T47D (cell line): ENCODE measurements around the gene LZTS2.

Source experiments
- DNase-seq, 2 experiments: peaks; one replicate each; pipeline versions ENCODE4 v3.0.0 to v3.0.0-alpha.2; 2011 to 2012; ENCODE audit warnings: low read depth in 1 of 2, low spot score in 1 of 2
- JUND ChIP-seq: IDR thresholded peaks from 2 replicates; pipeline ENCODE4 v1.6.1; 2012; ENCODE audit warnings: low read depth
- in situ Hi-C: cut with HindIII; loops from 2 replicates; pipeline ENCODE4 v1.10.0; 2016; ENCODE audit warnings: low sequenced_read_pairs, low pct_unique_long_range_greater_than_20kb

Gene LZTS2

DNA sequence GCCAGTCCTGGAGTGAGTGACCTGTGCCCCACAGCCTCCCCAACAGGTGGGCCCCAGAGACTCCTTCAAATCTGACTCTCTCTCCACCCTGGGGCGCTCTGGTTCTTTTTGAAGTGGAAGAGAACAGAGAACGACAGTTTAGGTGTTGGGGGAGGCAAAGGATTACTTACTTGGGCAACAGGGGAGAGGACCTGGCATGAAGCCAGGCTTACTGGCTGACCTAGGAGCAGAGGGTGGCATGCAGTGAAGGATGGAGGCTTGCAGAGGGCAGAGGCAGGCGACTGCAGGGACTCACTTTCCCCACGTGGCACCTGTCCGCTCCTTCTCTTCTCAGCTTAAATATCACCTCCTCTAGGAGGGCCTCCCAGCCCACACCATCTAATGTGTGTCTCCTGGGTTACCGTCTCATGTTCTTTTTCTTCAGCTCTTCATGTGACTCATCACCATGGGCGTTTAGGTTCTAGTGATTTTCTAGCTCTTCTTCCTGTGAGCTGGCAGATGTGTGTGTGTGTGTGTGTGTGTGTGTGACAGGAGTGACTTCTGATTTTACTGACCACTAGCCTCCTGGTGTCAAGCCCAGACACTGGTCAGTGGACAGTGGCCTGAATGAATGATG is 15.5 kb downstream of the LZTS2 start:
- no peak for DNase-seq
- in situ Hi-C loops = no loop called here
- no peak for TF ChIP-seq JUND

DNA sequence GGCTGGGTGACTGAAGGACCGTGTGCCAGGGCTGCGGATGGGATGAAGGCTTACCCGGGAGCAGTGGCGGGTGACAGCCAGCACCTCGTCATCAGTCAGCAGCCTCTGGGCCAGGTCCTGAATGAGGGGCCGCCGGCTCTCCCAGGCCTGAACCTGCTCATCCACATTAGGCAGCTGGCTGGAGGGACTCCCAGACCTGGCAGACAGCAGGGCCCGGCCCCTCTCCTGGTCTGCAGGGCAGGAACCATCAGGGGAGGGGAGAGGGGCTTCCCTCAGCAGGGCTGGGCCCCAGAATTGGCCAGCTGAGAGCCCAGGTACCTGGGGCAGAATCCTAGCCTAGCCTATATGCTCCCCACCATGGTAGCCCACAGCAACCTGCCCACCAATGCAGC is 16.0 kb downstream of the LZTS2 start:
- in situ Hi-C loops = no loop called here
- DNase-seq = no peak
- TF ChIP-seq JUND = no peak

DNA sequence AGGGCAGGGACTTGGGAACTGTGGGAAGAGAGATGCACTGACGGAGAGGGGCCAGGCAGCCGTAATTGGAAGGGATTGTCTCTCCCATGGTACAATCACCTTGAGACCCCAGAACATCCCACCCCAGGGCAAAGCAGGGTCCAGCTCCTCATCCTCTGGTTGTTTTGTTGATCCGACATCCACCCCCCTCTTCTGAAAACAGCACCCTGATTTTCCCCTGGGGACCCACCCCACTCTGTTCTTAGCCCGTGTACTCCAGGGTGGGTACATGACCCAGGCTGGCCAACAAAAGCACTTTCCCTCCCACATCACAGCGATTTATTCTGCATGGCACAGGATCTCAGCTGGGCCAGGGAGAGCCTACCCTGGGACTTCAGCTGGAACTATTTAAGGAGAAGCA is 17.2 kb downstream of the LZTS2 start:
- no peak for DNase-seq
- TF ChIP-seq JUND = no peak
- in situ Hi-C loops = no loop called here

DNA sequence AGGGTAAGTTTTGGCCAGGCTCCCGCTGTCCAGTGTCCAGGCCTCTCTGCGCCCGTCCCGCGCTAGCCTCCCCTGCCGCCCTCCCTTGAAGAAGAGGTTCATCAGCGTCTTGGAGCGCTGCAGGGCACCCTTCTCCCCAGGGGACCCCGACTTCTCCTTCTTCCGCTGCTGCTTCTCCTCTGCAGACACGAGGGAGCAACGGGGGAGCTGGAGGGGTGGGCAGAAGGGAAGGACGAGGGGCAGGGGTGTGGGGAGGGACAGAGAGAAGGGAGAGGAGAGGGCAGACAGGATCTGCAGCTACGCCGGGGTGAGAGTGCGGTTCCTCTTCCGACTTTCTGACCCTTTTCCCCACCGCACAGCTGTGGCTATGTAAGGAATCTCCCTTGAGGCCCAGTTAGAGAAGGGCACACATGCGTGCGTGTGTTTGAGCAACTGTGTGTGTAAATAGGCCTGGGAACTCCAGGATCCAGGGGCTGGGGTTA is 18.6 kb downstream of the LZTS2 start:
- no peak for TF ChIP-seq JUND
- peak; percentile 57 to 78 for DNase-seq
- in situ Hi-C loops = no loop called here

DNA sequence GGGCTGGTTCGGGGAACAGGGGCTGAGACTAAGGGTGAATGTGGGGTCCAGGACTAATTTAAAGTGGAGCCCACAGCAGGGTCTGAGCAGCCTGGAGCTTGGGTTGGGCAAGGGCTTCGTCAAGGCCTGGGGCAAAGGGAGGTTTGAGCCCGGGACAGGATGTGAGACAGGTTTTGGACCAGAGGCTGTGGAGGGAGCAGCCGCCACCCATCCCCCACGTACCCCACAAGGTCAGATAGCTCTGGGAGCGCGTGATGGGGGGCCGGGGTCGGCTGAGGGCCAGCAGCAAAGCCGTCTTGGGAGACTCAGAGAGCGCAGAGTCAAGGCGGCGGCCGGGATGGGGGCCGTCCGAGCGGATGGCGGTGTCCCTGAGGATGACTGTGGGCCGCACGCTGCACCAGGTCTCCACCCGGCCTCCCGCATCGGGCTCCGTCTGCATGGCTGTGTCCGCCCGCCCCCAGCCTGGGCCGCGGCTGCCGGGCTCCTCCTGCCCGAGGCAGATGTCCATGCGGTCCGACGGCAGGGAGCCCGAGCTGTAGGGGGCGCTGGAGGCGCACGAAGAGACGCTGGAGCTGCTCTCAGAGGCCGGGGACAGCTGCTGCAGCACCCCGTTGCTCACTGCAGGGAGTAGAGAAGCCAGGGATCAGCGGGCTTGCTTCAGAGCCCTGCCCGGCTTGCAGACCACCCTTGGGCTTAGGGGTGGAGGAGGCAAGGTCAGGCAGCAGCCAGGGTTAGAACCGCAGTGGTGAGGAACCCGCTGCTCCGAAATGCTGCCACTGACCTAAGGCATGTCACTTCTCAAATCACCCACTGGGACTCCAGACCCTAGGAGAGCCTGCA is 19.2 kb downstream of the LZTS2 start:
- peak; percentile 85 to 89 for DNase-seq
- TF ChIP-seq JUND = no peak

GRCh38 chr10:101019440-101019703 is 19.8 kb downstream of the LZTS2 start:
- no peak for TF ChIP-seq JUND
- DNase-seq = no peak
- in situ Hi-C loops = no loop called here

More for the DNA sequence above, 19.2 kb downstream of the LZTS2 start:
- in situ Hi-C loops = no loop called here

DNA sequence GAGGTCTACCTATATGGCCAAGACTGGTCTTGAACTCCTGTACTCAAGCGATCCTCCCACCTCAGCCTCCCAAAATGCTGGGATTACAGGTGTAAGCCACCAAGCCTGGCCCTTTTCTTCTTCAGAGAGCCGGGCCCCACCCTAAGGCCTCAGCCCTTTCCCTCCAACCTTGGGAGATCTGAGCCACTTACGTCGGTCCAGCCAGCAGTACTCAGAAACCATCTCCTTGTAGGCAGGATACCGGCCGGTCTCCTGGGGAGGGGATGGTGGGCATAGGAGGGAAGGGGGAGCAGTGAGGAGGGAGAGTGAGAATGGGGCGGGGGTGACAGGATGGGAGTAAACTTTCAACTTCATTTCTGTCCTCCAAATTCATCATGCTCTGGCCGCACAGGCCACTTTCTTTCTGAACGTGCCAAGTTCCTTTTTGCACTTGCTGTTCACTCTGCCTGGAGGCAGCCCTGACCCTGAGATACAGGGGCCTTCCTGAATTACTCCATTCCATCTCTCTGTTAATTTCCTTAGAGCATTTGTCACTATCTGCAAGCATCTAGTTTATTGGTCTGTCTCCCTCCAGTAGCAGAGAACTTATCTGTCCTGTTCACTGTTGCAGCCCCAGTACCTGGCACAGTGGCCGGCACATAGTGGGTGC is 20.9 kb downstream of the LZTS2 start:
- no peak for DNase-seq
- no peak for TF ChIP-seq JUND
- in situ Hi-C loops = no loop called here

DNA sequence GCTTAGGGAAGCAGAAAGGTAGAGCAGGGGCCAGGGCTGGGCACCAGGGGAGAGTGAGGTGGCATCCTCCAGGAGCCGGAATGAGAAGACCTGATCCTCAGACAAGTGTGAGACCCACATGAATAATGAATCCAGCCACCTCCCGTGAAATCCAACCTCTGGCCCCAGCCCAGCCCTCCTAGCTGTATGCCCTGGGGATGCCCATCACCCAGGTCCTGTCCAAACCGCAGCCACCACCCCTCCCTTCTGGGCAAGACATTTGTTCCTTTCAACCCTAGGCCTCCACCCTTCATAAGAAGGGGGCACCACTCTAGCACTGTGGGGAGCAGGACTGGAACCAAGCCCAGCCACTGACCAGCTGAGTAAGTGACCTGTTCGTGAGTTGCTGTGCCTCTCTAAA is 21.6 kb downstream of the LZTS2 start:
- no peak for TF ChIP-seq JUND
- no peak for DNase-seq
- in situ Hi-C loops = no loop called here

GRCh38 chr10:101021692-101022251 is 22.2 kb downstream of the LZTS2 start:
- no peak for DNase-seq
- TF ChIP-seq JUND = no peak
- in situ Hi-C loops = no loop called here

DNA sequence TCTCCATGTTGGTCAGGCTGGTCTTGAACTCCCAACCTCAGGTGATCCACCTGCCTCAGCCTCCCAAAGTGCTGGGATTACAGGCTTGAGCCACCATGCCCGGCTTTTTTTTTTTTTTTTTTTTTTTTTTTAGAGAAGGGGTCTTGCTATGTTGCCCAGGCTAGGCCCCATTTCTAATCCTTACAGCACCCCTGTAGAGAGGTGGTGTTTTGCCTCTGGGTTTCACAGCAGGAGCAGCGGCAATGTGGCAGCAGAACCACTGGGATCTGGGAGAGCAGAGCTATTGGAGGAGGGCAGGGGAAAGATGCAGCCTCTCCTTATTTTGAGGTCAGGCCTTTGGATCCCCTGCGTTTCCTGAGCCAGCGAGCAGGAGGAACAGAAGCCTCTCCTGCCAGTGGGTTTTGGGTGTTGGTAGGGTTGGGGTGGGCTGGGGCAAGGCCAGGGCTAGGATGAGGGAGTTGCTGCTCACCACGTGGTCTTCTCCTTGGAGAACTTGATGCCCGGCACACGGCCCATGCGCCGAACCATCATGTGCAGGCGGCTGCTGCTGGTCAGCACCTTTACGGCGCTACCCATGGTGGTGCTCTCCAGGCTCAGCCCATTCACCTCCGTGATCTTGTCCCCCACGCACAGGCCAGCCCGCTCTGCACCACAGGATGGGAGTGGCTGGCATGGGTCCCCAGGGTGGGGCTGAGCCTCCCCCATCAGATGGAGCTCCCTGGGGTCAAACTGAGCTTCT is 23.5 kb downstream of the LZTS2 start:
- DNase-seq = no peak
- in situ Hi-C loops = no loop called here

GRCh38 chr10:101027106-101027720 is 27.6 kb downstream of the LZTS2 start:
- no peak for TF ChIP-seq JUND
- DNase-seq = no peak
- in situ Hi-C loops = no loop called here

More for the DNA sequence above, 23.5 kb downstream of the LZTS2 start:
- no peak for TF ChIP-seq JUND

GRCh38 chr10:101028446-101029337 is 29.1 kb downstream of the LZTS2 start:
- in situ Hi-C loops = no loop called here
- TF ChIP-seq JUND = no peak
- no peak for DNase-seq
